ENCODE results near the gene ZBTB48.
A peak's percentile ranks its signal among the peaks of the same experiment; 100 is the strongest.
"Not testable (repeated sequence)": the region's sequence is repeated elsewhere in the genome, so short reads cannot be mapped to it uniquely, and the experiment has no call there.

The ZBTB48 gene

DNA sequence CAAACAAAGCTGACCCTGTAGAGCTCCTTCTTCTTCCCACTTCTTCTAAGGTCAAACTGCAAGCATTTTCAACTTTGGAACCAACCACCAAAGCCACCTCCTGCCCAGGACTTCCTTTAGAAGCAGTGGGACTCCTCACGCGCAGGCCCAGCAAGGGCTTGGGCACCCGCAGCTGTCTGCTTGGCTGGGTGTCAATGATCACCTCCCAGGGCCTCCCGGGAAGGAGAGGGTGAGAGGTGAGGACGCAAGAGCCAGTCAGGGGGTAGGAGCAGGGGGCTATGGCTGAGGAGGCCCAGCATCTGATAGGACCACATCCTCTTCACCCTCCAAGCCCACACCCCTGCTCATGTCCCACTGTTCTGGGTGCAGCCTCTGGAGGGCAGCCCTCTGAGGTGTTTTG is 12.6 kb downstream of the ZBTB48 start:
- no peak for DNase-seq

DNA sequence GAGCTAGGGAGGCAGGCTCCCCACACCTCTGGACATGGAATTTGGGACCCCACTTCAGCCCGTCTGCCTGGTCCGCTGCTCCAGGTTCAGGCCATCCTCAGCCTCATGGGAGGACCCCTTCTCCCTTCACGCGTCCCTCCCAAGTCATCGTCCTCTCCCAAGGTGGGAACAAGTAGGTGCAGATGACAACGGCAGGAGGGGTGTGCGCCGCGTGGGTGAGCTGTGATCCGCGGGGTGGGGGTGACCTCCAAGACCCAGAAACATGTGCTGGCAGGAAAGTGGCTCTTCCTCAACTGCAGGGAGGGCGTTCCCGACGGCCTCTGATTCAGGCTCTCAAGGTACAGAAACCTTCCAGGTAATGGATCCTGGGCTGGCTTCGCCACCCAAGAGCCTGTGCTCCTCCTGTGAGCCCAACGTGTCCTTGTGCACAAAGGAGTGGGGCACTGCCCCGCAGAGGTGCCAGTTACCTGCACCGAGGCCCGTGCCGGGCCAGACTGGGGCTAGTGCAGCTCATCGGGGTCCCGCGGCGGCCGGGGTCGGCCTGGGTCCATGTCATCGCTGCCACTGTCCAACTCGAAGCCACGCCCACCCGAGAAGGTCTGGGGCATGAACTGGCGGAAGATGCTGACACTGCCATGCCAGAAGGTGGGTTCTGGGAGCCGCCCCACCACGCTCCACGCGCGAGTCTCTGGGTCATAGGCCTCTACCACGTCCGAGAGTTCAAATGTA is 13.2 kb downstream of the ZBTB48 start:
- no peak for DNase-seq

DNA sequence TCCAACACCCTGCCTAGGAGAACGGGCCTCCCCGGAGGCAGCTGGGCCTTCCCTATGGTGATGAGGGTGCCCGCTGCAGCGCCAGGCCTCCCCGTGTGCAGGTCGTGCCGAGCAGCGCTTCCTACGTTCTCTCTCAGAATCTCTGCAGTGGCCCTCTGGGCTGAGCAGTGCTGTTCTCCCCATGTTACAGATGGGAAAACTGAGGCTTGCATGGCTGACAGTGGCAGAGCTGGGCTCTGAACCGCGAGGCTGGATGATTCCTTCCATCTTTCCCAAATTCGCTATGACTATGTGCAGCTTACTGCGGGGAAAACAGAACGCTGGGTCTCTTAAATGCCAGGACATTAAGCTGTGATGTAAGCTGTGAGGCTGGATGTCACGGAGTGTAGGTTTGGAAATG is 14.0 kb downstream of the ZBTB48 start:
- no peak for DNase-seq

DNA sequence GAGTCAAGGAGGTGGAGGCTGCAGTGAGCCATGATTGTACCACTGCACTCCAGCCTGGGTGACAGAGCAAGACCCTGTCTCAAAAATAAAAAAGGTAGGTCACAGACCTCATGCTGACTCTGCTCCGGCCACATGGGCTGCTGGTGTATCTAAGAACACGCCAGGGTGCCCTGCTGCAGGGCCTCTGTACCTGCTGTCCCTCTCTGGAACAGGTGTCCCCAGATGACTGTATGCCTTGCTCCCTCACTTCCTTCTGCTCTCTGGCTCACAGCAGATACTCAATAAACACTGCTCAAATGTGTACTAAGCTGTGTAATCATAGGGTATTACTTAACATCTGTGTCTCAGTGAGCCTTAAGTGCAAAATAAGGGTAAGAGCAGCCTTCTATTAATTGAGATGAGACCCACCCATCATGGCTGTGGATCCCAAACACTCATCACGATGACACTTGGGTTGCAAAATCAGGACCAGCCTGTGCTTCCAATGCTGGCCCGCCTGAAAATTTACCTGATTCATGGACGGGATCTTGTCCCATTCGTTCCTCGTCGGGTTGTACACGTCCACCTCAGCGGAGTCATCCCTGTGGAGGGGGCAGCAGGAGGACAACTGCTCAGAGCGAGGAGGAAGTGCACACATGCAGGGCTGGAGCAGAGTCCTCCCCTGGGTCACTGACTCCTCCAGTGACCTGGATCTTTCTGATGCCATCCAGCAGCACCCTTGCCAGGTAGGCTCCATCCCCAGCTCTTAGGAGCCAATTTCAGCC is 15.4 kb downstream of the ZBTB48 start:
- DNase-seq, result no peak

DNA sequence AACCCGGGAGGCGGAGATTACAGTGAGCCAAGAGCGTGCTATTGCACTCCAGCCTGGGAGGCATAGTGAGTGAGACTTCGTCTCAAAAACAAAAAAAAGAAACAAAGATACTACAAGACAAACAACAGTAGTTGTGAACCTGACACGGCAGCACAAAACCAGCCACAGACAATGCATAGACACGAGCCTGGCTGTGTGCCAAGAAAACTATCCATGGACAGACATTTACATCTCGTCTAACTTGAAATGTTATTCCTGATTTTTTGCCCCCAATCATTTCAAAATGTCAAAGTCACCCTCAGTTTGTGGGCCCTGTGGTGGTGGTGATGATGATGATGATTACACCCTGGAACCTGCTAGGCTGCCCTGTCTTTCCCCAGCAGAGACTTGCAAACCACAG is 16.6 kb downstream of the ZBTB48 start:
- DNase-seq, result no peak

DNA sequence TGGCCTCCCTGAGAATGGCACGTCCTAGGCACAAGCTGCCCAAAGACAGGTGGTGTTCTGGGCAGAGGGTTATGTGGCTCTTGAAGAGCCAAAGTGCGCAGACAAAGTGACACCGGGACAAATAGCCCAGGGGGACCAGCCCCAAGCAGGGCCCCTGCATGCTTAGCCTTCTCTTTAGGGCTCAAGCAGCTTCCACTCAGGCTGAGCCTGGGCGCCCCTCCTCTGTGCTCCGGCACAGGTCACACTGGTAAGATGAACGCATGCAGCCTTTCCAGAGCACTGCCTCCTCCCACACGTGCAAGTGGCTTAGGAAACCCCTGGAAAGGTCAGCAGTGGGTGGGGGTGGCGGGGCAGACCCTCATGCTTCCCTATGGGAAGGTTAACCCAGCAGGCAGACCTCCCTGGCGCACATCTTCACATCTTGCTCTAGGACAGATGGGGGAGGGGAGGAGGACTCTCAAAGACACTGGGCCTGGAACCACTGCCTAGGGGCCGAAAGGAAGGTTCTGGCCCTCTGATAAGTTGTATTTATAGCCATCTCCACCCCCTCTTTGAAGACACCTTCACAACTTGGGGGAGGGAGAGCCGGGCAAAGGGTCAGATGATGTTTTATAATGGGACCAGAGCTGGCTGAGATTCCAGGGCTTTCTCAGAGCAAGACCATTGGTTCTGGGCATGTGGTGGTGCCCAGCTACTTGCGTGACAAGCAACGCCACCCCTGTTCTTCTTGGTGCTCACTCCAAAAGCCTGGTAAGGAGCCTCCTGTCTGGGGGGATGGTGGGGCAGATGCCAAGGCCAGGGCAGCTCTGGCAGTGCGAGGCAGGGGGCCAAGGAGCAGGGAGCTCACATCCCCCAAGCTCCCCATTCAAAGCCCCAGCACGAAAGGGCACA is 17.3 kb downstream of the ZBTB48 start:
- DNase-seq, result no peak

DNA sequence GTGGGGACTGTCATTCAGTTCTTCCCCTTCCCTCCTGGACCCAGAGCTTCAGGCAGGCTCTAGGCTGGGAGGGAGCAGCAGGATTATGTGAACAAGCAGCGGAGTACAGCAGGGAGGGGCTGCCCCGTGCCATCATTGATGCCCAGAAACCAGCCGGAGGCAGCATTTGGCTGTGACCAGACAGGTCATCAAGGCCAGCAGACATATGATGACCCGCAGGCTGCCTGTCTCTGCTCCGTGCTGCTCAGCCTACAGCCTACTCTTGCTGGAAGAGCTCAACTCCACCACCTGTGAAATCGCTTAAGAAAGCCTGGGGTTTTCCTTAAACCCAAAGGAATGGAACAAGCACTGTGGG is 18.0 kb downstream of the ZBTB48 start:
- no peak for DNase-seq

DNA sequence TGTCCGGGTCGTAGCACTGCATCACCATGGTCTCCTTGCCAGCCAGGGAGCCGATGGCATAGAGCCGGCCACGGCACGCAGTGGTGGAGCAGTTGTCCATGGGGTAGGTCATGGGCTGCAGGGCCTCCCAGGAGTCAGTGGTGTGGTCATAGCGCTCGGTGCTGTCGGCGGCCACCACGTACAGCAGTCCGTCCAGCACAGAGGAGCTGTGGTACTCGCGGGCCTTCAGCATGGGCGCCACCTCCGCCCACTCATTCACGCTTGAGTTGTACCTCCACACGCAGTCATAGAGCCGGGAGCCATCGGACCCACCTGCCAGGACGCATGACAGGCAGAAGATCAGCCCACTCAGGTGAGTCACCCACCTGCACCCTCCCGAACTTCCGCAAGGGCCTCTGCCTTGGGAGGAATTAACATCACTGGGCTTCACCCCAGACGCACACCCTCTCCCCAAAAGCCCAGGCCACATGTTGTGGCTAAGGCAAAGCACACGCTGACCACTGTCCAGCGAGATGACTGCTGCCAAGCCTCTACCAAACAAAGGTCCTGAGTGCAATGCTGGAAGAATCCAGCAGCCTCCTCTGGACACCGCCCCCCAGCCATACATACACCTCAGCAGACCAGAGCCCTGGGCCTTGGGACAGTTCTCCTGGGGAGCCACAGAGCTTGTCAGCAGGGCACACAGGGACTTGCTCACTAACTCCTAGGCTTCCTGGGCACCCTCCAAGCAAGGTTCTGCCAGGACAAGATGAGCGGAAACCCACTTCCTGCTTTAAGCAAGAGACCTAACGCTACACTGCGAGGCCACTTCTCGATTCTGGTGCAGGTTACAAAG is 19.6 kb downstream of the ZBTB48 start:
- DNase-seq, result peak; percentile 55

DNA sequence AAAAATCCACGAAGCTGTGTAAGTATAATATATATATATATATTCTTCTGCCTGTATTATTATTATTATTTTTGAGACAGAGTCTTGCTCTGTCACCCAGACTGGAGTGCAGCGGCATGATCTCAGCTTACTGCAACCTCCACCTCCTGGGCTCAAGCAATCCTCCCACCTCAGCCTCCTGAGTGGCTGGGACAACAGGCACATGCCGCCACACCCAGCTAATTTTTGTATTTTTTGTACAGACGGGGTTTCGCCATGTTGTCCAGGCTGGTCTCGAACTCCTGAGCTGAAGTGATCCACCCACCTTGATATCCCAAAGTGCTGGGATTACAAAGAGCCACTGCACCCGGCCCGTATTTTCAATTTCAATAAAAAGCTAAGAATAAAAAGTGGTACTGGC is 20.2 kb downstream of the ZBTB48 start:
- DNase-seq, result not testable (repeated sequence)

DNA sequence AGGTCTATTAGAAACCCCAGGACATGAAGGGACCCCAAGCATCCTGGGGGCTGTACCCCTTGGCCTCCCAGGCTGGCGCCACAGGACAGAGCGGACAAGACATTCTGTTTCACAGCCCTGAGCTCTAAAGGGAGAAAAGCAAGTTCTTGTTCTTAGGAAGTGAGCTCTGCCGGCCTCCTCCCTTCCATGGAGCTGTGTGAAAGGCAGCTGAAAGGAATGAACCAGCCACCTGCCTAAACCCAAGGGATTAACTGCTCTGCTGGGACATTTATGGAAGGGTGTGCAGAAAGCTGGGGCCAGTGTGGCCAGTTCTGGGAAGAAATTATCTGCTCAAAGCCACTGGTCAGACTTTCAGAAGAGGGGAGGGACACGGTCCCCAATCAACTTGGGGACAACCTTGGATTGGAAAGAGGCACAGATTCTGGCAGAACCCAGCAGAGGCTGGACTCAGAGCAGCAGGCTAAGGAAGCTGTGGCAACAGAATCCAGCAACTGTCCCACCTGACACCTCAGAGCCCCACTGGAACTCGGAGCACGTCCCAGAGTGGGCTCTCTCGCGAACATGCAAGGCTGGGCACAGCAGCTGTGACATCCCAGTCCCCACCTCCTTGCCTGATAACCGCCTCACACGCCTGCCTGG is 20.7 kb downstream of the ZBTB48 start:
- DNase-seq, result peak; percentile 23

DNA sequence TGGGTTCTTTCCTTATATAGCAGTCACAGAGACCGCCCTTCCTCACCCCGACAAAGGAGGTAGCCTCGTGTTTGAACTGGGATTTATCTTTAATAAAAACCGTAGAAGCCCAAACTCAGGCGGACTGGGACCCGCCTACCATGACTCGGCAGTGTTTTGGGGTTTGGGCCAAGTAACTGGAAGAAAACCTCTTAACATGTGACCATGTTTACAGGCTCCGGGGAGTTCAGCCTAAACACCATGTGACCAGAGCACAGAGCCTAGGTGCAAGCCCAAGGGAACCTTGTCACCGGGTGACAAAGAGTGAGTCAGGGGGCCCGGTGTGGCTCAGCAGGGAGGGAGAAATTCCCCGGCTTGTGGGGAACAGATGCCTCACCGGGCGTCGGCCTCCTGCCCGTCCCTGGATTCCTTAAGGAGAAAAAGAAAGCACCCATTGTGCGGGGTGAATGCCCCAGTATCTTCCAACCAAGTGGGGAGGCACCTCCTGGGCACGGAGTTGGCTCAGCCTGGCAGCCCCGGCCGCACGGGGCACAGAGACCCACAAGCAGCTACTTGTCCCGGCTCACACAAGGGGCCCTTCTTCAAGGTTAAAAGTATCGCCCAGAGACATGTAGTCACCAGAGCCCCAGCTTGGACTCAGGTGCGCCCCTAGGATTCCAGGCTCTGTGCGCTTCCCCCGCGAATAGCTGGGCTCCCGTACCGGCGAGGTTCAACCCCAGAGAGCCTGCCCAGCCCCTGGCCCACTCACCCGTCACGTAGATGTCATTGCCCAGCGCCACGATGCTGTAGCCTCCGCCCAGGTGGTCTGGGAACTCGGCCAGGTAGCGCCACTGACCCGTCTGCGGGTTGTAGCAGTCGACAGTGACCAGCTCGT is 21.5 kb downstream of the ZBTB48 start:
- peak; percentile 89 for DNase-seq

DNA sequence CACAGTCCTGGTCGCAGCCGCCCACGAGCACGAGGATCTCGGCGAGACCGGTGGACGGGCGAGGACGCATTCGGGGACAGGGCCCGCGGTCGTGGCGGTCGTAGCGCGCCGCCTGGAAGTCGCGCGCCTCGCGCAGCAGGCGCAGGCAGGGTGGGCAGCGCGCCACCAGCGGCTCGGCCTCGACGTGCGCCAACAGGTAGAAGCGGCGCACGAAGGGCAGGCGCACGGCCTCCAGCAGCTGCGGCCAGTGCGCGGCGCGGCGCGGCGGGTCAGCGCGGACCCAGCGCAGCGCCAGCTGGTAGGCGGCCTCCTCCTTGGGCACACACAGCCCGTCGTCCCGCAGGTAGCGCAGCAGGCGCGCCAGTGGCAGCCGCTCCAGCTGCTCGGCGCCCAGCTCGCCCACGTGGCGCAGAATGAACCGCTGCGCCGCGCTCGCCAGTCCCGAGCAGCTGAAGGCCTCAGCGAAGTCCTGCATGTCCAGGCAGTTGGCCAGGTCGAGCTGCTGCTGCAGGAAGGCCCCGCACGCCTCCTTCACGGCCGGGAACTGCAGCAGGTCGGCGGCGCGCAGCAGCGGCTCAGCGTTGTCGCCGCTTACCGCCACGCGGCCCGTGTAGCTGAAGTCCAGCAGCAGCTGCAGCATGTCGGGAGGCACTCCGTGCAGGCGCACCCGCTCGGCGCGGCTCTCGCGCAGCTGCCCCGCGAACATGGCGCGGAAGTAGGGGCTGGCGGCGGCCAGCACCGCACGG is 22.3 kb downstream of the ZBTB48 start:
- no peak for DNase-seq

DNA sequence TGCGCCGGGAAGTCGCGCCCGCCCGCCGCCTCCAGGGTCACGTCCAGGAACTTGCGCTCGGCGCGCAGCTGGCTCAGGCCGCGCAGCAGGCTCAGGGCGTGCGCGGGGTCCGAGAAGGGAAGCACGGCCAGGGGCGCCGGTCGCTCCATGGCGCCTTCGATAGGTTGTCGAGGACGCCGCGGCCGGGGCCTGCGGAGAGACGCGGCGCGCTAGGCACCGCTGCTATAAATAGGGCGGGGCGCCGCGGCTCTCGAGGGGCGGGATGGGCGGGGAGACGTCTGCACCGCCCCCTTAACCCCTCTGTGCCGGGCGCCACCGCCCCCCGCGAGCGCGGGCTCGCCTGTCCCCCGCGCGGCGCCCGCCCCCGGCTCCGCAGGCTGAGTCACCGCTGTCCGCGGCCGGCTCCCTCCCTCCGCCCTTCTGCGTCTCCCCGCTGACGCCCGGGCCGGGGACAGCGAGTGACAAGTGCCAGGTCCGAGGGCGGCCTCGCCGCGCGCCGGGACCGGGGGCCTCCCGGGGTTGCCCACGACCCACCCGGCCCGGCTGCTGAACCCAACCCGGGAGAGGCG is 23.0 kb downstream of the ZBTB48 start, which contains the start of gene KLHL21:
KLHL21 (minus strand) TSS at position 201 of the 569 bp plus-strand sequence; CDS start at position 149, 52 bp downstream.
- peak; percentile 93 for DNase-seq

DNA sequence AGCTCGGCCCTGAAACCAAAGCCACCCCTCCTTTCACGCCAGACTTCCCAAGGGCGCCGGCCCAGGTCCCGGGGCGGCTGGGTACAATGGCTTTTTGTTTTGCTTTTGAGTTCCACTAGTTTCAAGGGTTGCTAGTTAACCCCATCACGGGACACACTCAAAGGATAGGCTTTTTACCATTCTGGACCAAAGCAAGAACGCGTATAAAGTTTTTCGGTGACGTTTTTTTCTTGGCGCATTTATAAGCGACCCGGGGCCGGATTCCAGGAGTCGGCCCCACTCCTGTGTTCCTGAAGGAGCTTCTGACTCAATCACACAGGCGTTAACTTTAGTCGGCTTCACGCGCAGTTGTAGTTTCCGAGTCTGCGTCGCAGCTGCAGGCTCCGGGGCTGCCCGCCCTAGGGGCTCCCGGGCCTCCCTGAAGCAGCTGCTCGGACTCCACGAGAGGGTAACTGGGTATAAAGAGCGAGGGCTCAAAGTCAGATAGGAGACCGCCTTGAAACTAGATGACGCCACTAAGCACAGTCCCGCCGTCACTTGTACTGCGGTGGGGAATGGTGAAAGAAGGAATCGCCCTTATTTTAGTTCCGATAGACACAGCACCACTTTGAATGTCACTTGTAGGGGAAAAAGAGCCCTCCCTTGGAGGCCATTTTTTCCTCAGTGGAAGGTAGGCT is 23.6 kb downstream of the ZBTB48 start:
- peak; percentile 83 for DNase-seq

DNA sequence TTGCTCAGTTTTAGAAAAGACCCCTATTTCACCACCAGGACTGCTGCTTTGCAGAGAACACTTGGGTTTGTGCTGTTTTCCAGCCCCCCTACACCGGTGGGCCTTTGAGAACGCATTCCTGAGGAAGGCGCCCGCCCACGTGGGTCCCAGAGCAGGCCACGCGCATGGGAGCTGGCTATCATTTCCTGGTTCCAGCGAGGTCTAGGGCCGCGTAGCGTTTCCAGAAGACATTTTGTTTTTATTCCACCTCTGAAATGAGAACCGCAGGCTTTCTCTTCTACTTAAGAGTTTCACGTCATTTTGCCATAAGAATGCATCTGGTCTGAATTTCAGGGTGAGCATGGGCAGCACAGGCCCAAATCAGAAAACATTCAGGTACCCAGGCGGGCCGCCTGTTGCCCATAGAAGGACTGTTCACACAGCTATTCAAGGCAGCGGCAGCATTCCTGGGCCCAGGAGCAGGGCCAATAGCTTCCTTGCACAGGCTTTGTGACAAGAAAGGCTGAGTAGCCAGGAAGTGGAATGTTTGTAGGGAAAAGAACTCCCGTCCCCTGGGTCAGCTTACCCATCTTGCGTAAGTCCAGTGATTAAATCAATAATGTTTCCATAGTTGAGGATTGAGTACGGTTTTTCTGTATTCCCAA is 24.2 kb downstream of the ZBTB48 start:
- peak; percentile 49 for DNase-seq

DNA sequence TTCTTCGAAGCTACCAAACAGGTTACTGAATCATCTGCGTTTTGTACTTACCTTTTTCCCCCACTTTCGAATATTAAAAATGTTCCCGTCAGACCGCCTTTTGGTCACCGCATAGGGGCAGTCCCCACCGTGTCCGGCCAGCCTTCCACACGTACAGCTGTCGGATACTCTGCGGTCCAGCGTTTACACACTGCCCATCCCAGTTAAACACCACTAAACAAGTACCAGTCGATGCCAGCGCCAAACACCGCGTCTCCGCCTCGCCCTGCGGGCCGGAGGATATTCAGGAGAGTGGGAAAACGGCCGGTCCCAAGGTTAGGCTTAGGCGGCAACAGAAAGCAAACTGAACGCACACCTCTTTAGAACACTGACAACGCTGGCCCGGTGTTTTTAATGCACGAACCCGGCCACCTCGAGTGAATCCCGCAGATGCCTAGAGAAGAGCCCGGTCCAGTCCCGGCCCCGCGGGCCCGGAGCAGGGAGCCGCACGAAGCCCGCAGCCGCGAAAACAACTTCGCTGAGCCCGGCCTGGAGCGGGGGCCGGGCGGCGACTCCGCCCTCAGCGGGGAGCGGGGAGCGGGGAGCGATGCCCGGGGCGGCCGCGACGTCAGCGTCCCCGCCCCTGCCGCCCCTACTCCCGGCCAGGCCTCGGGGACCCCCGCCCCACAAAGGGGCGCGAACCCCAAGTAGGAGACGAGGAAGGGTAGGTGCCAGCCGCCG is 33.0 kb downstream of the ZBTB48 start:
- DNase-seq, result peak; percentile 39

DNA sequence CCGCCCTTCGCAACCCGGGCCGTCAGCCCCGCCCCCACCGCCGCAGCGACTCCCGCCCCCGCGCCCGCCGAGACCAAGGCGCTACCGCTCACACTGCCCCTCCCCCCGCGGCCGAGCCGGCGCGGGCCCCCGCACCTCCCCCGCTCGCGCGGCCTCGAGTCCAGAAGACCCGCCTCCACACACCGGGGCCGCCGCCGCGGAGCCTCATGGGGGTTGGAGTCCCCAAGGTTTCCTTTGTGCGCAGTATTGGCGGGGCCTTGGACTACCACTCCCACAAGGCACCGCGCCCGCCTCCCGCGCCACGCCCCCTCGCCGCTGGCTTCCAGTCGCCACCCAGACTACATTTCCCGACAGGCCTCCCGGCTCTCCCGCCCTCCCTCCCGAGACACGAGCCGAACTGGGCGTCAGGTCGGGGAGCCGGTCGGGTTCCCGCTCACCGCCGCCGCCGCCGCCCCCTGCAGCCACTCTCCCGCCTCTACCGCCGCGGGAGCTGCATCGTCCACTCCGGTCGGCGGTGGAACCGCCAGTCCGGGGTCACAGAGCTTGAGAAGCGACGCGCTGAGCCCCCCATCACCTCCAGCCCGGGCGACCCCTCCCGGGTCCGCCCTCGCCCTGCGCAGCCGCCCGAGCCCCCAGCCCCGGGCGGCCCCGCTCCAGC is 33.7 kb downstream of the ZBTB48 start, which contains the start of gene PHF13:
PHF13 (plus strand) TSS at position 371 of the 658 bp plus-strand sequence. CDS start 336 bp downstream, outside the sequence.
- DNase-seq, result peak; percentile 99

Data from inflammatory macrophage treated with lipopolysaccharide for 4 hours (primary cell).